ENCODE data around the gene NUP188. TPM values are rescaled to one million over a fixed set of nuclear protein-coding genes. Genes with fewer than 3 reads are reported as not detected.

Gene NUP188
- total RNA-seq, 6 experiments from 2014 or later: 42.1 to 58.2 (median 54.2) TPM

DNA sequence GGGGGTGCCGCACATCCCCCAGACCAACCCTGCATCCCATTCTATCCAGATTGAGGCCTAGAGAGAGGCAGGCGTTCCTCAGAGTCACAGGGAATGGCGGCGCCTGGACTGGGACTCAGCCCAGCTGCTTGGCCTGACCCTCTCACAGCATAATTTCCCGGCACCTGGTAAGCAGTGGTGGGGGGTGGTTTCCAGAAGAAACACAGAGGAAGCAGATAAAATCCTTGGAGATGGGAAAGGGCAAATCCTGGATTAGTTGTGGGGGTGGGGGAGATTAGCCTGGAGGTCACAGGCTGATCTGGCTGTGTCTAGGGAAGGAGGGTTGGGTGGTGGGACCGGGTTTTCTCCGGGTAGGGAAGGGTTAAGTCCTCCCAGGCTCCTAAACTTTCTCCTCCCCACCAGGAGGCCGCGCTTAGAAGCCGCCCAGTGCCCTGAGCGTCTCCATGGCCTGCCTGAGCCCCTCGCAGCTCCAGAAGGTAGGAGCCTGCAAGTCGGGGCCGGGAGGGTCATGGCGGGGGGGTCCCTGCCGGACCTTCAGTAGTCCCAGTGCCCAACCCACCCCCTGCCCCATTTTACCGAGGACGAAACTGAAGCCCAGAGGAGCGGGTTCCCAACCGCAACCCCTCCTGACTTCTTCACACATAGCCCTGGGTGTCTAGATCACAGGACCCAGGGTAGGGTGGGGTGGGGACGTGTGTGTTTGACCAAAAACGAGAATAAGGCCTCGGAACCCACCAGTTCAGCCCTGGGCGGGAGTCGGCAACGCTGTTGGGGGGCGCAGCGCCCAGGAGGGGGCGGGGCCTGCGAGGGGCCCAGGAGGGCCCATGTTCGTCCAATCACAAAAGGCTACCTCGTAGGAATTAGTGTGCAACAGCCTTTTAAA, 25.4 kb upstream of the NUP188 start:
- Mint-ChIP-seq H3K36me3 (ENCODE audit: low read depth) (peaks cover 10% of the 10 kb centered on the region), H3K27ac (peak overlapping the region; percentile 71), H3K9me3 (no peaks in the 10 kb centered on the region), H3K27me3 (ENCODE audit: insufficient read depth) (no peaks in the 10 kb centered on the region; the same call in none of the 2 replicates), H3K4me3 (peak overlapping the region; percentile 84), H3K4me1 (ENCODE audit: low read depth) (peaks cover 32% of the 10 kb centered on the region)
- DNase-seq: peak; percentile 25
- TF ChIP-seq, protein P1, sequence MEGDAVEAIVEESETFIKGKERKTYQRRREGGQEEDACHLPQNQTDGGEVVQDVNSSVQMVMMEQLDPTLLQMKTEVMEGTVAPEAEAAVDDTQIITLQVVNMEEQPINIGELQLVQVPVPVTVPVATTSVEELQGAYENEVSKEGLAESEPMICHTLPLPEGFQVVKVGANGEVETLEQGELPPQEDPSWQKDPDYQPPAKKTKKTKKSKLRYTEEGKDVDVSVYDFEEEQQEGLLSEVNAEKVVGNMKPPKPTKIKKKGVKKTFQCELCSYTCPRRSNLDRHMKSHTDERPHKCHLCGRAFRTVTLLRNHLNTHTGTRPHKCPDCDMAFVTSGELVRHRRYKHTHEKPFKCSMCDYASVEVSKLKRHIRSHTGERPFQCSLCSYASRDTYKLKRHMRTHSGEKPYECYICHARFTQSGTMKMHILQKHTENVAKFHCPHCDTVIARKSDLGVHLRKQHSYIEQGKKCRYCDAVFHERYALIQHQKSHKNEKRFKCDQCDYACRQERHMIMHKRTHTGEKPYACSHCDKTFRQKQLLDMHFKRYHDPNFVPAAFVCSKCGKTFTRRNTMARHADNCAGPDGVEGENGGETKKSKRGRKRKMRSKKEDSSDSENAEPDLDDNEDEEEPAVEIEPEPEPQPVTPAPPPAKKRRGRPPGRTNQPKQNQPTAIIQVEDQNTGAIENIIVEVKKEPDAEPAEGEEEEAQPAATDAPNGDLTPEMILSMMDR (IDR thresholded peaks at IDR 0.05): 0 out of 2 replicates have a peak, but pooled peaks have one; percentile 11

DNA sequence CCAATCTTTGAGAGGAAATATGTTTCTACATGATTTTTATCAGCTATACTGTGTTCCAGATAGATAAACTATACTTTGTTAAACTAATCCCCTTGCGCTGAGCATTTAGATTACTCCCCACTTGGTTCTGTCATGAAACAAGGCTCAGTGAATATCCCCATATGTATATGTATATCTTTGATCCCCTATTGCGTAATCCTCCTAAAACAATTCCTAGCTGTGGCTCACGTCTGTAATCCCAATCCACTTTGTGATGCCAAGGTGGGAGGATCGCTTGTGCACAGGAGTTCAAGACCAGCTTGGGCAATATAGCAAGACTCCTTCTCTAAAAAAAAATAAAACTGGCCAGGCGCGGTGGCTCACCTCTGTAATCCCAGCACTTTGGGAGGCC, 24.0 kb upstream of the NUP188 start:
- H3K4me1 Mint-ChIP-seq (ENCODE audit: low read depth): peaks cover 30% of the 10 kb centered on the region
- no peak overlapping the region for H3K4me3 Mint-ChIP-seq
- TF ChIP-seq, protein P1 (IDR thresholded peaks at IDR 0.05): no peak
- DNase-seq: no peak
- no peaks in the 10 kb centered on the region; the same call in none of the 2 replicates for H3K27me3 Mint-ChIP-seq (ENCODE audit: insufficient read depth)
- no peak overlapping the region for H3K27ac Mint-ChIP-seq
- H3K36me3 Mint-ChIP-seq (ENCODE audit: low read depth): no peaks in the 10 kb centered on the region
- H3K9me3 Mint-ChIP-seq: no peaks in the 10 kb centered on the region

DNA sequence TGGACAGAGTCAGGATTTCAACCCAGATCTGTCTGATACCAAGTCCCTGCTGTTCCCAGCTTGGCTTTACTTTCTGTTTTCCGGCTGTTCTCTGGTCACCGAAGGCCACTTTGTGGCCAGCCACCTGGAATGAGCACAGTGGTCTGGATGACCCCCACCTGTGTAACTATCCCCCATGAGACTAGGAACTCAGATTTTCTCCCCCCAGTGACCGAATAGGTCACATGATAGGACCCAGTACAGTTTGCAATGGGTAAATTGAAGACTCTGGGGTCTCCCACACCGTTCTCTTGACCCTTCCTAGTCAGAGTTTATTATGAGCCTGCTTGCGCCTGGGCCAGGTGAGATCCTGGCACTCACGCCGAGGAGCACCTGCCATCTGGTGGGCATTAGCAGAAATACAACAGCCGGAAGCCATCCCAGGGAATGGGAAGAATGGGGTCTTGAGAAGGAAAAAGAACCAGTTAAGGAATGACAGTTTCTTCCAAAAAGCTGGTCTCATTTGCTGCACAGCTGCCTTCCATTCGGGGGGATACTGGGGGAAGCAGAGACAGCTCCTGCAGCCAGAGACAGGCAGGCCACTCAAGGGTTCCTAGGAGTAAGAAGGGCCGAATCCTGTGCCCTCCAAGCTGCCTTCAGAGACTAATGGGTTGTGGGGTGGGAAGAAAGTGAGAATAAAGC, 19.6 kb upstream of the NUP188 start:
- TF ChIP-seq, protein P1 (IDR thresholded peaks at IDR 0.05): peak; percentile 93
- H3K27me3 Mint-ChIP-seq (ENCODE audit: insufficient read depth): no peaks in the 10 kb centered on the region; the same call in 1 of the 2 replicates
- DNase-seq: no peak
- H3K4me1 Mint-ChIP-seq (ENCODE audit: low read depth): peaks cover 7% of the 10 kb centered on the region
- H3K27ac Mint-ChIP-seq: peak overlapping the region; percentile 51
- no peaks in the 10 kb centered on the region for H3K36me3 Mint-ChIP-seq (ENCODE audit: low read depth)
- no peak overlapping the region for H3K4me3 Mint-ChIP-seq
- H3K9me3 Mint-ChIP-seq: no peaks in the 10 kb centered on the region

DNA sequence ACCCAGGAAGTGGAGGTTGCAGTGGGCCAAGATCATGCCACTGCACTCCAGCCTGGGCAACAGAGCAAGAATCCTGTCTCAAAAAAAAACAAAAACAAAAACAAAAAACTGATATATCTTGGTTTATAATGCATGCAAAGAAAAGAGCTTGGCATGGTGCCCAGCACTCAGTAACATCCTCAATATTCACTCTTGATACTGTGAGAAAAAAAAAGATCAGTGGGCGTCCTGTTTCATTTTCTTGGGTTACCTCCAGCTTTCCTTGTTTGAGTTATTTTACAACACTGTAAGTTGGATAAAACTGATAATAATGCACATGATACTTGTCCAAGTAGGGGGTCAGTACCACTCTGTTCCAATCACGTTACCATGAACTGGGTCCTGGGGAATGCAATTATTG, 18.9 kb upstream of the NUP188 start:
- no peaks in the 10 kb centered on the region for H3K9me3 Mint-ChIP-seq
- no peak overlapping the region; the same call in 1 of the 2 replicates for H3K27ac Mint-ChIP-seq
- H3K27me3 Mint-ChIP-seq (ENCODE audit: insufficient read depth): no peaks in the 10 kb centered on the region; the same call in 1 of the 2 replicates
- DNase-seq: no peak
- H3K36me3 Mint-ChIP-seq (ENCODE audit: low read depth): no peaks in the 10 kb centered on the region
- TF ChIP-seq, protein P1 (IDR thresholded peaks at IDR 0.05): no peak
- H3K4me3 Mint-ChIP-seq: no peak overlapping the region
- H3K4me1 Mint-ChIP-seq (ENCODE audit: low read depth): peaks cover 7% of the 10 kb centered on the region

DNA sequence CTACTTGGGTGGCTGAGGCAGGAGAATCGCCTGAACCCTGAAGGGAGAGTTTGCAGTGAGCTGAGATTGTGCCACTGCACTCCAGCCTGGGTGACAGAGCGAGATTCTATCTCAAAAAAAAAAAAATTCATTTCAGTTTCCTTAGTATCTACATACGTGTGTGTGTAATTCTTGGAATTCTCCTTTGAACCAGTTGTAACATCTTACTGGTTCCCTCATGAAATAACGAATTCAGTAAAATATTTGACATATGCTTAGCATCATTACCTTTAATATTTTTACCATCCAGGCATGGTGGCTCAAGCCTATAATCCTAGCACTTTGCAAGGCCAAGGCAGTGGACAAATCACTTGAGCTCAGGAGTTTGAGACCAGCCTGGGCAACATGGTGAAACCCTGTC, 17.9 kb upstream of the NUP188 start:
- H3K36me3 Mint-ChIP-seq (ENCODE audit: low read depth): no peaks in the 10 kb centered on the region
- no peak overlapping the region for H3K27ac Mint-ChIP-seq
- no peak for DNase-seq
- H3K9me3 Mint-ChIP-seq: no peaks in the 10 kb centered on the region
- peaks cover 7% of the 10 kb centered on the region for H3K4me1 Mint-ChIP-seq (ENCODE audit: low read depth)
- no peak overlapping the region for H3K4me3 Mint-ChIP-seq
- H3K27me3 Mint-ChIP-seq (ENCODE audit: insufficient read depth): no peaks in the 10 kb centered on the region; the same call in 1 of the 2 replicates
- TF ChIP-seq, protein P1 (IDR thresholded peaks at IDR 0.05): no peak
